Body of pancreas (tissue), 4 donors: Measurements from ENCODE around the gene ALPK1.

Experiments used
- CTCF ChIP-seq, 7 experiments: fragments of 450-650 bp in 4 of 7; fragments of 200-600 bp in 3 of 7; sonication (generic) in 3 of 7; IDR thresholded peaks; one replicate each; pipeline ENCODE4 v1.5.1; 2016 to 2019; ENCODE audit warnings: antibody characterized with exemption in 7 of 7
- POLR2A ChIP-seq, 3 donors: fragments of 450-650 bp; IDR thresholded peaks; one replicate each; pipeline ENCODE4 v1.6.1; 2016; ENCODE audit warnings: antibody characterized with exemption in 3 of 3, mild to moderate bottlenecking in 2 of 3

GRCh38 chr4:112431158-112431557 lies 134.0 kb downstream of the ALPK1 start:
- TF ChIP-seq POLR2A (IDR thresholded peaks at IDR 0.05) (no peak), CTCF (IDR thresholded peaks at IDR 0.05) (no peak)
